HL-60 (cell line): ENCODE results near the gene APOO.

Experiments used
- CTCF ChIP-seq: IDR thresholded peaks from one replicate; pipeline ENCODE4 v1.5.1; 2011; ENCODE audit warnings: low read length, control low read depth, inconsistent platforms; ENCODE audit not compliant: insufficient read depth
- POLR2AphosphoS5 ChIP-seq: IDR thresholded peaks from 2 replicates; pipeline ENCODE4 v1.6.1; 2012; ENCODE audit warnings: low read depth
- REST ChIP-seq: IDR thresholded peaks from 2 replicates; pipeline ENCODE4 v1.6.1; 2012; ENCODE audit warnings: low read depth; ENCODE audit not compliant: insufficient replicate concordance

- TF ChIP-seq POLR2AphosphoS5 (no peak), CTCF (no peak), REST (no peak)
Observed at GRCh38 chrX:23826653-23827052, 81.1 kb downstream of the APOO start.
